CD14-positive monocyte (primary cell): Measurements from ENCODE around the gene AASDHPPT. TPM values are rescaled to one million over a fixed set of nuclear protein-coding genes. Genes with fewer than 3 reads are reported as not detected.

Experiments used
- DNase-seq, 3 donors: peaks; one replicate each; pipeline ENCODE4 v3.0.0-alpha.2; 2011 to 2022
- H2AFZ ChIP-seq: 2 replicates; pipeline ENCODE4 v1.6.0; 2012; ENCODE audit warnings: mild to moderate bottlenecking, low read depth, low read length, inconsistent platforms; ENCODE audit not compliant: insufficient read depth, poor library complexity, severe bottlenecking
- H3K27ac ChIP-seq, 2 donors: 1 replicate in 1 of 2; 2 replicates in 1 of 2; pipeline ENCODE4 v1.5.1; 2012 to 2013; ENCODE audit warnings: low read length in 2 of 2, control low read depth in 1 of 2, inconsistent platforms in 1 of 2, low read depth in 1 of 2, mild to moderate bottlenecking in 1 of 2
- H3K27me3 ChIP-seq, 2 donors: one replicate each; pipeline versions ENCODE4 v1.6.0 to v1.6.1; 2011 to 2013; ENCODE audit warnings: low read length in 2 of 2; ENCODE audit not compliant: control insufficient read depth in 2 of 2, insufficient read depth in 2 of 2
- H3K36me3 ChIP-seq, 2 donors: replicated peaks in 1 of 2; 1 replicate in 1 of 2; 2 replicates in 1 of 2; pipeline versions ENCODE4 v1.5.1 to v1.6.1; 2012 to 2013; ENCODE audit warnings: low read length in 2 of 2, control low read depth in 1 of 2, inconsistent platforms in 1 of 2, mild to moderate bottlenecking in 1 of 2; ENCODE audit not compliant: insufficient read depth in 2 of 2, control insufficient read depth in 1 of 2
- H3K4me1 ChIP-seq, 2 donors: 1 replicate in 1 of 2; 2 replicates in 1 of 2; pipeline versions ENCODE4 v1.5.1 to v1.6.1; 2012 to 2013; ENCODE audit warnings: low read length in 2 of 2, control low read depth in 1 of 2, inconsistent platforms in 1 of 2, mild to moderate bottlenecking in 1 of 2, moderate library complexity in 1 of 2; ENCODE audit not compliant: insufficient read depth in 2 of 2, control insufficient read depth in 1 of 2
- H3K4me2 ChIP-seq: replicated peaks from 2 replicates; pipeline ENCODE3; 2012; ENCODE audit warnings: low read length, moderate library complexity, mild to moderate bottlenecking; ENCODE audit not compliant: poor library complexity, severe bottlenecking; ENCODE audit errors: extremely low read depth
- H3K4me3 ChIP-seq, 3 experiments: fragments of 200-600 bp in 1 of 3; sonication (generic) in 1 of 3; replicated peaks in 1 of 3; 1 replicate in 2 of 3; 2 replicates in 1 of 3; pipeline ENCODE4 v1.5.1; 2011 to 2013; ENCODE audit warnings: low read length in 3 of 3, mild to moderate bottlenecking in 3 of 3, control low read depth in 2 of 3, low read depth in 2 of 3, inconsistent platforms in 1 of 3, moderate library complexity in 1 of 3
- H3K79me2 ChIP-seq: 2 replicates; pipeline ENCODE4 v1.6.0; 2012; ENCODE audit warnings: mild to moderate bottlenecking, control low read depth, inconsistent platforms, low read length, moderate library complexity; ENCODE audit not compliant: insufficient read depth
- H3K9ac ChIP-seq: 2 replicates; pipeline ENCODE4 v1.6.0; 2017; ENCODE audit warnings: low read length, mild to moderate bottlenecking; ENCODE audit not compliant: insufficient read depth, poor library complexity, severe bottlenecking
- H3K9me3 ChIP-seq, 2 donors: replicated peaks in 1 of 2; 1 replicate in 1 of 2; 2 replicates in 1 of 2; pipeline versions ENCODE4 v1.5.1 to v1.6.1; 2012 to 2013; ENCODE audit warnings: low read length in 2 of 2, control low read depth in 1 of 2; ENCODE audit not compliant: control insufficient read depth in 1 of 2, insufficient read depth in 1 of 2
- H4K20me1 ChIP-seq: 2 replicates; pipeline ENCODE4 v1.6.0; 2012; ENCODE audit warnings: mild to moderate bottlenecking, low read length, control low read depth, moderate library complexity; ENCODE audit not compliant: insufficient read depth
- H3K27ac Mint-ChIP-seq, 7 donors: one replicate each; pipeline ENCODE4 v1.8.0; 2020; ENCODE audit warnings: mild to moderate bottlenecking in 7 of 7, mixed read lengths in 7 of 7, moderate library complexity in 6 of 7, inconsistent platforms in 2 of 7
- H3K27me3 Mint-ChIP-seq, 3 donors: one replicate each; pipeline ENCODE4 v1.8.0; 2021 to 2022; ENCODE audit warnings: low read depth in 3 of 3, mild to moderate bottlenecking in 3 of 3, mixed read lengths in 3 of 3, moderate library complexity in 3 of 3, inconsistent platforms in 1 of 3
- H3K36me3 Mint-ChIP-seq, 2 donors: one replicate each; pipeline ENCODE4 v1.8.0; 2020; ENCODE audit warnings: mixed read lengths in 2 of 2, inconsistent platforms in 1 of 2, mild to moderate bottlenecking in 1 of 2
- H3K4me1 Mint-ChIP-seq: one replicate; pipeline ENCODE4 v1.8.0; 2020; ENCODE audit warnings: mild to moderate bottlenecking, mixed read lengths
- H3K4me3 Mint-ChIP-seq, 2 donors: one replicate each; pipeline ENCODE4 v1.8.0; 2020; ENCODE audit warnings: mild to moderate bottlenecking in 2 of 2, mixed read lengths in 2 of 2, moderate library complexity in 1 of 2
- H3K9me3 Mint-ChIP-seq, 7 donors: one replicate each; pipeline ENCODE4 v1.8.0; 2020 to 2022; ENCODE audit warnings: mixed read lengths in 7 of 7, mild to moderate bottlenecking in 6 of 7, moderate library complexity in 6 of 7, inconsistent platforms in 2 of 7
- WGBS: methylation state at CpG from one replicate; pipeline ENCODE4 v1.1.5; 2013; ENCODE audit warnings: missing lambda C conversion rate; ENCODE audit not compliant: insufficient coverage; 5-methylcytosine and 5-hydroxymethylcytosine counted together
- intact Hi-C, 2 donors: fragments of 100-400 bp; cut with micrococcal nuclease; formaldehyde crosslinking; loops; one replicate each; pipeline versions ENCODE4 v1.15.0 to v1.15.1; 2023
- polyA plus RNA-seq, 3 donors: library from polyadenylated mRNA; depleted of rRNA in 1 of 3; unstranded in 2 of 3; stranded (reverse) in 1 of 3; fragments of 300-500 nt in 2 of 3; fragments of >200 nt in 1 of 3; fragmentation: Illumina TruSeq in 2 of 3; gene quantifications; 1 replicate in 2 of 3; 2 replicates in 1 of 3; pipeline ENCODE4 v1.2.3, GENCODE V29; 2012 to 2021
- TF ChIP-seq, protein P1 (sequence below): fragments of 200-600 bp; IDR thresholded peaks from one replicate; pipeline ENCODE4 v1.8.0; 2022; ENCODE audit warnings: antibody characterized with exemption, mild to moderate bottlenecking

Gene AASDHPPT
- polyA plus RNA-seq, 3 donors = 7.6 to 47.3 (median 27.3) TPM

DNA sequence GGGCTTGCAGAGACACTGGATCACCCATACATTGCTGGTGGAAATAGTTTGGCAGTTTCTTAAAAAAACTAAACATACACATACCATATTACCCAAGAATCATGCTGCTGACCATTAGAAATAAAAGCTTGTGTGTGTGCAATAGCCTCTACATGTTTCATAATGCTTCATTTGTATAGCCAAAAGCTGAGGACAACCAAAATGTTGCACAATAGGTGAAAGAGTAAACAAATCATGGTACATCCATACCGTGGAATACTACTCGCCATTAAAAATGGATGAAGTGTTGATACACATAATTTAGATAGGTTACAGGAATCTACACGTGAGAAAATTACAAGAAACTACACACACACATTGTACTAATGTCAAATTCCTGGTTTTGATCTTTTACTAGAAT, 6.9 kb upstream of the AASDHPPT start:
- Mint-ChIP-seq H3K27me3 (peaks cover 0 to 3% (median 0%) of the 10 kb centered on the region in 3 donors), H3K27ac (no peak overlapping the region), H3K36me3 (peaks cover 6 to 7% of the 10 kb centered on the region in 2 donors), H3K9me3 (peaks cover 0 to 6% (median 4%) of the 10 kb centered on the region in 7 donors), H3K4me3 (no peak overlapping the region), H3K4me1 (peaks cover 1% of the 10 kb centered on the region)
- TF ChIP-seq, protein P1, sequence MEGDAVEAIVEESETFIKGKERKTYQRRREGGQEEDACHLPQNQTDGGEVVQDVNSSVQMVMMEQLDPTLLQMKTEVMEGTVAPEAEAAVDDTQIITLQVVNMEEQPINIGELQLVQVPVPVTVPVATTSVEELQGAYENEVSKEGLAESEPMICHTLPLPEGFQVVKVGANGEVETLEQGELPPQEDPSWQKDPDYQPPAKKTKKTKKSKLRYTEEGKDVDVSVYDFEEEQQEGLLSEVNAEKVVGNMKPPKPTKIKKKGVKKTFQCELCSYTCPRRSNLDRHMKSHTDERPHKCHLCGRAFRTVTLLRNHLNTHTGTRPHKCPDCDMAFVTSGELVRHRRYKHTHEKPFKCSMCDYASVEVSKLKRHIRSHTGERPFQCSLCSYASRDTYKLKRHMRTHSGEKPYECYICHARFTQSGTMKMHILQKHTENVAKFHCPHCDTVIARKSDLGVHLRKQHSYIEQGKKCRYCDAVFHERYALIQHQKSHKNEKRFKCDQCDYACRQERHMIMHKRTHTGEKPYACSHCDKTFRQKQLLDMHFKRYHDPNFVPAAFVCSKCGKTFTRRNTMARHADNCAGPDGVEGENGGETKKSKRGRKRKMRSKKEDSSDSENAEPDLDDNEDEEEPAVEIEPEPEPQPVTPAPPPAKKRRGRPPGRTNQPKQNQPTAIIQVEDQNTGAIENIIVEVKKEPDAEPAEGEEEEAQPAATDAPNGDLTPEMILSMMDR = no peak
- Histone ChIP-seq H4K20me1 (no peaks in the 10 kb centered on the region), H3K4me2 (no peak overlapping the region), H3K9me3 (no peaks in the 10 kb centered on the region), H3K79me2 (no peaks in the 10 kb centered on the region), H3K27me3 (no peaks in the 10 kb centered on the region), H3K27ac (no peak overlapping the region), H3K4me1 (no peaks in the 10 kb centered on the region), H2AFZ (no peak overlapping the region), H3K36me3 (no peaks in the 10 kb centered on the region), H3K9ac (no peak overlapping the region), H3K4me3 (no peak overlapping the region)
- intact Hi-C loops = no loop called here
- no peak for DNase-seq
- WGBS = no CpG with 5 or more reads among the region's 3 CpGs

DNA sequence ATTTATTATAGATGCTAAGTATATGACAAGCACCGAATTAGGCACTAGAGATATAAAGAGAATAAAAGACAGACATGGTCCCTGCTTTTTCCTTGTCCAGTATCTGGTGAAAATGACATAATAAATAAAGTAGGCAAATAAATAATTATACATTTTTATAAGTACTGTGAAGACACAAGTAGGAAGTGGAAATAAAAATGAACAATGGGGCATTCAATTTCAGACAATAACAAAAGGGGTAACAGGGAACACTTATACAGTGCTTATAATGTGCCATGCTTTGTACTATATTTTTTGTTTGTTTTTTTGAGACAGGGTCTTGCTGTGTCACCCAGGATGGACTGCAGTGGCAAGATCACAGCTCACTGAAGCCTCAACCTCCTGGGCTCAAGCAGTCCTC, 4.7 kb upstream of the AASDHPPT start:
- Histone ChIP-seq H3K36me3 (no peaks in the 10 kb centered on the region), H3K4me2 (no peak overlapping the region), H3K27me3 (no peaks in the 10 kb centered on the region), H4K20me1 (no peaks in the 10 kb centered on the region), H3K9ac (no peak overlapping the region), H3K27ac (no peak overlapping the region), H3K79me2 (peaks cover 3% of the 10 kb centered on the region), H3K4me3 (no peak overlapping the region), H3K4me1 (peaks cover 7 to 12% of the 10 kb centered on the region in 2 donors), H2AFZ (no peak overlapping the region), H3K9me3 (no peaks in the 10 kb centered on the region)
- Mint-ChIP-seq H3K4me1 (peaks cover 9% of the 10 kb centered on the region), H3K27me3 (no peaks in the 10 kb centered on the region), H3K4me3 (no peak overlapping the region), H3K36me3 (no peaks in the 10 kb centered on the region), H3K27ac (no peak overlapping the region), H3K9me3 (peaks cover 0 to 2% (median 0%) of the 10 kb centered on the region in 7 donors)
- TF ChIP-seq, protein P1 = no peak
- DNase-seq = no peak
- WGBS = no CpG with 5 or more reads among the region's 1 CpG
- intact Hi-C loops = no loop called here
